OCI-LY3 (cell line): ENCODE data around the gene ZNF326.

Experiments used
- H2AFZ ChIP-seq: fragments of 200-600, 300-600 bp; shearing (Covaris generic); 2 replicates; pipeline ENCODE4 v1.6.0; 2014; ENCODE audit warnings: antibody characterized with exemption, low read depth, low read length
- H3K27ac ChIP-seq: fragments of 200-600, 300-600 bp; sonication (generic); 2 replicates; pipeline ENCODE4 v1.5.1; 2014; ENCODE audit warnings: mild to moderate bottlenecking, low read length, moderate library complexity, mixed read lengths
- H3K27me3 ChIP-seq: fragments of 200-600, 300-600 bp; sonication (generic); 2 replicates; pipeline ENCODE4 v1.6.1; 2014; ENCODE audit warnings: low read depth, low read length, mixed read lengths
- H3K36me3 ChIP-seq: fragments of 200-600, 300-600 bp; sonication (generic); replicated peaks from 2 replicates; pipeline ENCODE3; 2014; ENCODE audit warnings: low read depth, low read length, mixed read lengths
- H3K4me1 ChIP-seq: fragments of 300-600, 200-600 bp; sonication (generic); 2 replicates; pipeline ENCODE4 v1.6.1; 2014; ENCODE audit warnings: low read length, mixed read lengths
- H3K4me2 ChIP-seq: fragments of 200-600, 300-600 bp; sonication (generic); 2 replicates; pipeline ENCODE4 v1.6.1; 2014; ENCODE audit warnings: low read length, mixed read lengths
- H3K4me3 ChIP-seq: fragments of 300-600, 200-600 bp; sonication (generic); 2 replicates; pipeline ENCODE4 v1.5.1; 2014; ENCODE audit warnings: antibody characterized with exemption, mild to moderate bottlenecking, low read length, moderate library complexity
- H3K79me2 ChIP-seq: fragments of 300-600, 200-600 bp; shearing (Covaris generic); 2 replicates; pipeline ENCODE4 v1.6.1; 2014; ENCODE audit warnings: mild to moderate bottlenecking, low read length, mixed read lengths
- H3K9ac ChIP-seq: fragments of 300-600, 200-600 bp; shearing (Covaris generic); 2 replicates; pipeline ENCODE4 v1.6.0; 2014; ENCODE audit warnings: mild to moderate bottlenecking, low read length, moderate library complexity
- H3K9me3 ChIP-seq: fragments of 200-600, 300-600 bp; shearing (Covaris generic); 2 replicates; pipeline ENCODE4 v1.6.1; 2014; ENCODE audit warnings: low read length, mixed read lengths; ENCODE audit not compliant: insufficient read depth
- H4K20me1 ChIP-seq: fragments of 200-600, 300-600 bp; sonication (generic); 2 replicates; pipeline ENCODE4 v1.6.1; 2016; ENCODE audit warnings: low read length, mixed read lengths; ENCODE audit not compliant: insufficient read depth
- EZH2phosphoT487 ChIP-seq: fragments of 200-600 bp; shearing (Covaris generic); IDR thresholded peaks from 2 replicates; pipeline ENCODE4 v1.6.1; 2018; ENCODE audit warnings: antibody characterized with exemption, mixed run types, low read depth
- TF ChIP-seq, protein P1 (sequence below): fragments of 200-600, 300-600 bp; sonication (generic); IDR thresholded peaks from 2 replicates; pipeline ENCODE4 v1.5.1; 2014; ENCODE audit warnings: antibody characterized with exemption, low read length, low read depth

ZNF326 gene

GRCh38 chr1:90023691-90024090 is 28.8 kb downstream of the ZNF326 start:
- peaks cover 60% of the 10 kb centered on the region for H3K36me3 ChIP-seq
- no peak overlapping the region for H3K4me3 ChIP-seq
- no peak overlapping the region for H3K4me2 ChIP-seq
- no peak overlapping the region for H3K9ac ChIP-seq
- no peaks in the 10 kb centered on the region for H3K79me2 ChIP-seq
- H4K20me1 ChIP-seq, result no peaks in the 10 kb centered on the region
- H2AFZ ChIP-seq, result no peak overlapping the region
- H3K27ac ChIP-seq, result no peak overlapping the region
- TF ChIP-seq, protein P1, sequence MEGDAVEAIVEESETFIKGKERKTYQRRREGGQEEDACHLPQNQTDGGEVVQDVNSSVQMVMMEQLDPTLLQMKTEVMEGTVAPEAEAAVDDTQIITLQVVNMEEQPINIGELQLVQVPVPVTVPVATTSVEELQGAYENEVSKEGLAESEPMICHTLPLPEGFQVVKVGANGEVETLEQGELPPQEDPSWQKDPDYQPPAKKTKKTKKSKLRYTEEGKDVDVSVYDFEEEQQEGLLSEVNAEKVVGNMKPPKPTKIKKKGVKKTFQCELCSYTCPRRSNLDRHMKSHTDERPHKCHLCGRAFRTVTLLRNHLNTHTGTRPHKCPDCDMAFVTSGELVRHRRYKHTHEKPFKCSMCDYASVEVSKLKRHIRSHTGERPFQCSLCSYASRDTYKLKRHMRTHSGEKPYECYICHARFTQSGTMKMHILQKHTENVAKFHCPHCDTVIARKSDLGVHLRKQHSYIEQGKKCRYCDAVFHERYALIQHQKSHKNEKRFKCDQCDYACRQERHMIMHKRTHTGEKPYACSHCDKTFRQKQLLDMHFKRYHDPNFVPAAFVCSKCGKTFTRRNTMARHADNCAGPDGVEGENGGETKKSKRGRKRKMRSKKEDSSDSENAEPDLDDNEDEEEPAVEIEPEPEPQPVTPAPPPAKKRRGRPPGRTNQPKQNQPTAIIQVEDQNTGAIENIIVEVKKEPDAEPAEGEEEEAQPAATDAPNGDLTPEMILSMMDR, result no peak
- no peak for TF ChIP-seq EZH2phosphoT487
- H3K9me3 ChIP-seq, result no peaks in the 10 kb centered on the region
- no peaks in the 10 kb centered on the region for H3K27me3 ChIP-seq
- no peaks in the 10 kb centered on the region for H3K4me1 ChIP-seq

DNA sequence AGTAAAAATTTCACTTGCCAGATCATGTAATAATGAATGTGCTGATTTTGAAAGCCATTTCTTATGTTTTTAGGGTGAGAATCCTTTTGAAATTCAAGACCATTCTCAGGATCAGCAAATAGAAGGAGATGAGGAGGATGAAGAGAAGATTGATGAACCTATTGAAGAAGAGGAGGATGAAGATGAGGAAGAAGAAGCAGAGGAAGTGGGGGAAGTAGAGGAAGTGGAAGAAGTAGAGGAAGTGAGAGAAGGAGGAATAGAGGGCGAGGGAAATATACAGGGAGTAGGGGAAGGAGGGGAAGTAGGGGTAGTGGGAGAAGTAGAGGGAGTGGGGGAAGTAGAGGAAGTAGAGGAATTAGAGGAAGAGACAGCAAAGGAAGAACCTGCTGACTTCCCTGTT is 32.4 kb downstream of the ZNF326 start:
- Histone ChIP-seq H3K27me3 (no peaks in the 10 kb centered on the region), H3K27ac (no peak overlapping the region), H3K4me1 (no peaks in the 10 kb centered on the region), H2AFZ (no peak overlapping the region), H3K9me3 (no peaks in the 10 kb centered on the region), H3K79me2 (no peaks in the 10 kb centered on the region), H3K36me3 (peaks cover 33% of the 10 kb centered on the region), H3K9ac (no peak overlapping the region), H3K4me3 (no peak overlapping the region), H4K20me1 (no peaks in the 10 kb centered on the region), H3K4me2 (no peak overlapping the region)
- no peak for TF ChIP-seq EZH2phosphoT487
- TF ChIP-seq, protein P1, result no peak

DNA sequence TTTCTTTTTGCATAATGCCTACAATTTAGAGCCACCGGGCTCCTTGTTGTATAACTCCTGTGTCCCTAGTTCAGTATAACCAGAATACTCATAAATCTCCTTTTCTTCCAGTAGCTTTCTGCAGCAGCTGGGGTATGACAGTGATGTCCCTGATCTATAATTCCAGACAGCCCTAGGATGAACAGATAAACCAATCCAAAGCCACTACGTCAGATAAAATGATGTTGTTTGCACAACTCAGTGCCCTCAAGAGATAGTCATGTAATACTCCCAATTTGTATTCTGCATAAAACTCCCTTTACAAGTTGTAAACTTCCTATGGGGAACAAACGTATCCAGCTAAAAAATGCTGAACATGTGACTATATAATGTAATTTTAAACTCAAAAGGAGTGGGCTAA is 44.7 kb downstream of the ZNF326 start:
- no peak for TF ChIP-seq EZH2phosphoT487
- TF ChIP-seq, protein P1, result no peak
- no peaks in the 10 kb centered on the region for H3K36me3 ChIP-seq
- no peak overlapping the region for H3K27ac ChIP-seq
- no peak overlapping the region for H3K9ac ChIP-seq
- H3K4me2 ChIP-seq, result no peak overlapping the region
- H3K4me1 ChIP-seq, result no peaks in the 10 kb centered on the region
- H2AFZ ChIP-seq, result no peak overlapping the region
- no peaks in the 10 kb centered on the region for H3K9me3 ChIP-seq
- no peaks in the 10 kb centered on the region for H3K27me3 ChIP-seq
- H3K79me2 ChIP-seq, result no peaks in the 10 kb centered on the region
- H3K4me3 ChIP-seq, result no peak overlapping the region
- no peaks in the 10 kb centered on the region for H4K20me1 ChIP-seq

GRCh38 chr1:90043586-90043985 is 48.7 kb downstream of the ZNF326 start:
- H3K27ac ChIP-seq, result no peak overlapping the region
- H2AFZ ChIP-seq, result no peak overlapping the region
- H3K36me3 ChIP-seq, result no peaks in the 10 kb centered on the region
- H3K27me3 ChIP-seq, result no peaks in the 10 kb centered on the region
- TF ChIP-seq, protein P1, result no peak
- no peak for TF ChIP-seq EZH2phosphoT487
- H3K4me3 ChIP-seq, result no peak overlapping the region
- no peaks in the 10 kb centered on the region for H3K79me2 ChIP-seq
- peaks cover 15% of the 10 kb centered on the region for H3K4me1 ChIP-seq
- H3K9ac ChIP-seq, result no peak overlapping the region
- H3K4me2 ChIP-seq, result no peak overlapping the region
- no peaks in the 10 kb centered on the region for H3K9me3 ChIP-seq
- no peaks in the 10 kb centered on the region for H4K20me1 ChIP-seq
